HAP-1 (cell line): ENCODE measurements around the gene STAU1.

Experiments used
- DNase-seq, 2 experiments: peaks; one replicate each; pipeline ENCODE4 v3.0.0-alpha.2; 2016 to 2020; ENCODE audit warnings: low spot score in 2 of 2
- H3K27me3 ChIP-seq: fragments of 250-450 bp; sonication (Bioruptor Pico); 2 replicates; pipeline ENCODE4 v1.5.1; 2020; ENCODE audit warnings: low read depth, mild to moderate bottlenecking, moderate library complexity
- H3K36me3 ChIP-seq: fragments of 250-450 bp; sonication (Bioruptor Pico); replicated peaks from 2 replicates; pipeline ENCODE4 v1.5.1; 2020; ENCODE audit warnings: mild to moderate bottlenecking
- H3K4me1 ChIP-seq: fragments of 250-450 bp; sonication (Bioruptor Pico); 2 replicates; pipeline ENCODE4 v1.5.1; 2020; ENCODE audit warnings: mild to moderate bottlenecking
- H3K4me3 ChIP-seq: fragments of 250-450 bp; sonication (Bioruptor Pico); 2 replicates; pipeline ENCODE4 v1.5.1; 2020; ENCODE audit warnings: mild to moderate bottlenecking, moderate library complexity
- H3K9me3 ChIP-seq: fragments of 250-450 bp; sonication (Bioruptor Pico); 2 replicates; pipeline ENCODE4 v1.5.1; 2020; ENCODE audit warnings: mild to moderate bottlenecking, moderate library complexity
- in situ Hi-C: fragments of 300-500 bp; cut with MboI; formaldehyde crosslinking; loops from 3 replicates; pipeline ENCODE4 v1.14.3; 2020; ENCODE audit warnings: low sequenced_read_pairs, inconsistent platforms, mixed read lengths

STAU1 gene

GRCh38 chr20:49166534-49167449 is 21.3 kb downstream of the STAU1 start:
- in situ Hi-C loops: no loop called here
- no peak for DNase-seq

GRCh38 chr20:49165611-49166010 is 22.5 kb downstream of the STAU1 start:
- Histone ChIP-seq H3K4me3 (no peak overlapping the region), H3K36me3 (peaks cover 5% of the 10 kb centered on the region)
- in situ Hi-C loops: no loop called here

More at GRCh38 chr20:49166534-49167449, 21.3 kb downstream of the STAU1 start:
- no peaks in the 10 kb centered on the region for H3K27me3 ChIP-seq
- H3K9me3 ChIP-seq: no peaks in the 10 kb centered on the region
- no peak overlapping the region for H3K4me3 ChIP-seq
- H3K4me1 ChIP-seq: peaks cover 11% of the 10 kb centered on the region; the same call in 1 of the 2 replicates
- H3K36me3 ChIP-seq: peaks cover 7% of the 10 kb centered on the region

GRCh38 chr20:49163696-49164095 is 24.4 kb downstream of the STAU1 start:
- Histone ChIP-seq H3K4me1 (peaks cover 11% of the 10 kb centered on the region; the same call in 1 of the 2 replicates), H3K27me3 (no peaks in the 10 kb centered on the region), H3K4me3 (no peak overlapping the region), H3K36me3 (peaks cover 5% of the 10 kb centered on the region), H3K9me3 (no peaks in the 10 kb centered on the region)
- in situ Hi-C loops: no loop called here
- DNase-seq: no peak

More at GRCh38 chr20:49165611-49166010, 22.5 kb downstream of the STAU1 start:
- Histone ChIP-seq H3K9me3 (no peaks in the 10 kb centered on the region), H3K4me1 (peaks cover 11% of the 10 kb centered on the region; the same call in 1 of the 2 replicates), H3K27me3 (no peaks in the 10 kb centered on the region)
- DNase-seq: no peak

- H3K4me3 ChIP-seq: no peak overlapping the region
Measured at GRCh38 chr20:49161428-49162152, 26.5 kb downstream of the STAU1 start.

DNA sequence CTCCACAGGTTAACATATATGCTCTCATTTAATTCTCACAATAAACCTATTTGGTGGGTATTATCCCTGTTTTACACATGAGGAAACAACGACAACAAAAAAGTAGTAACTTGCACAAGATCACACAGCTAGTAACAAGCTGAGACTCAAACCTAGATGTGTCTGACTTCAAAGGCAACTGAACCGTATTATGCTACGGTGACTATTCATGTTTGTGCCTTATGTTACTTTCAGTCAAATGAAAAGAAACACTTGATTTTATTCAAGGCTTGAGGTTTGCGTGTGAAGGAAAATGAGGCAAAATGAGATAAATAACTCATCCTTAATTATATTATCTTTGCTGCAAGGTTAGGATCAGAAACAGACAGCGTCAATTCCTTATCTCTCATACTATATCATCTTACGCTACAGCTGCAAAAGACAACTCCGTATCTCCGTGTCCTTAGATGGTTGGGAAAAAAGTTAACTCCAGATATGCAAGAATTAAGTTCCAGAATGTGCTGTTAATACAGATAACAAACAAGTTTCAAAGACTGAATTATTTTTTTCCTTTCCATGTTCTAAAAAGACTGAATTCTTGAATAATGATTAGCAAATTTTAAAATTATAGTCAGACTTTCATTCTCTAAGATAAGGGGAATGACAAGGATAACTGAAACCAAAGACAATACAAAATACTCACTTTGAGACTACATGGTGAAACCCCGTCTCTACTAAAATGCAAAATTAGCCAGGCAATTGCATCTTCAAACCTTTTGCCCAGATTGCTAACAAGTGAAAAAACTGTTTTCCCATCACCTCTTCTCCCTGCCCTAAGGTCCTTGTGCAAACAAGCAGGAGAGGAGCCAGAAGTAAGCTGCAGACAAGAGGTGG is 27.8 kb downstream of the STAU1 start:
- H3K36me3 ChIP-seq: peaks cover 5% of the 10 kb centered on the region
- DNase-seq: no peak
- no peak overlapping the region for H3K4me3 ChIP-seq
- H3K27me3 ChIP-seq: no peaks in the 10 kb centered on the region
- in situ Hi-C loops: no loop called here
- no peaks in the 10 kb centered on the region for H3K9me3 ChIP-seq
- H3K4me1 ChIP-seq: no peaks in the 10 kb centered on the region

More at GRCh38 chr20:49161428-49162152, 26.5 kb downstream of the STAU1 start:
- DNase-seq: no peak
- H3K4me1 ChIP-seq: no peaks in the 10 kb centered on the region
- in situ Hi-C loops: no loop called here
- no peaks in the 10 kb centered on the region for H3K27me3 ChIP-seq
- H3K36me3 ChIP-seq: peaks cover 5% of the 10 kb centered on the region
- no peaks in the 10 kb centered on the region for H3K9me3 ChIP-seq

- peaks cover 10% of the 10 kb centered on the region for H3K36me3 ChIP-seq
Measured at GRCh38 chr20:49157146-49157545, 31.0 kb downstream of the STAU1 start.

DNA sequence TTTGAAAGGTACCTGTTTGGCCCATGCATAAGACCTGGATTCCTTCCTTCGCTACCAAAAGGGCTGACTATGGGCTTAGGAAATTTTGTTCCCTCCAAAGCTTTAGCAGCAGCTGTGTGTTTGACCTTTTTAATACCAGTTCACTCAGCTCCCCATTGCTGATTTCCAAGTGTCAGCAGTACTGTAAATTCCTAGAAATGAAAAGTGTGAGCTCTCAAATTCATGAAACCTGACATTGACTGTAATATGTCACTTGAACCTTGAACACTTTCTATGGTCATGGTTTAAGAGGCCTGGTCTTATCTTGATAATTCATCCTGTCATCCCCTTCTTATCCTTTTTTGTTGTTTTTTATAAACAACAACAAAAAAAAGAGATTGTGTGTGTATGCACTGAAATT is 31.7 kb downstream of the STAU1 start:
- Histone ChIP-seq H3K9me3 (no peaks in the 10 kb centered on the region), H3K36me3 (peaks cover 11% of the 10 kb centered on the region), H3K4me3 (no peak overlapping the region), H3K4me1 (no peaks in the 10 kb centered on the region), H3K27me3 (no peaks in the 10 kb centered on the region)
- DNase-seq: no peak
- in situ Hi-C loops: no loop called here

More at GRCh38 chr20:49157146-49157545, 31.0 kb downstream of the STAU1 start:
- no peaks in the 10 kb centered on the region for H3K9me3 ChIP-seq
- DNase-seq: no peak
- in situ Hi-C loops: no loop called here
- no peak overlapping the region for H3K4me3 ChIP-seq
- no peaks in the 10 kb centered on the region for H3K27me3 ChIP-seq
- no peaks in the 10 kb centered on the region for H3K4me1 ChIP-seq

- H3K36me3 ChIP-seq: peaks cover 39% of the 10 kb centered on the region
- no peak for DNase-seq
- in situ Hi-C loops: no loop called here
Measured at GRCh38 chr20:49151436-49151835, 36.7 kb downstream of the STAU1 start.

GRCh38 chr20:49149281-49150045 is 38.7 kb downstream of the STAU1 start:
- peak in 1 of 2 experiments; percentile 13 for DNase-seq
- in situ Hi-C loops: no loop called here
- H3K36me3 ChIP-seq: peaks cover 43% of the 10 kb centered on the region
- H3K4me1 ChIP-seq: no peaks in the 10 kb centered on the region
- no peak overlapping the region for H3K4me3 ChIP-seq
- no peaks in the 10 kb centered on the region for H3K9me3 ChIP-seq
- no peaks in the 10 kb centered on the region for H3K27me3 ChIP-seq

More at GRCh38 chr20:49151436-49151835, 36.7 kb downstream of the STAU1 start:
- Histone ChIP-seq H3K9me3 (no peaks in the 10 kb centered on the region), H3K4me1 (no peaks in the 10 kb centered on the region), H3K4me3 (no peak overlapping the region), H3K27me3 (no peaks in the 10 kb centered on the region)

GRCh38 chr20:49148601-49149000 is 39.5 kb downstream of the STAU1 start:
- no peaks in the 10 kb centered on the region for H3K9me3 ChIP-seq
- in situ Hi-C loops: no loop called here
- DNase-seq: no peak

GRCh38 chr20:49147296-49147695 is 40.8 kb downstream of the STAU1 start:
- Histone ChIP-seq H3K9me3 (no peaks in the 10 kb centered on the region), H3K4me3 (no peak overlapping the region), H3K36me3 (peaks cover 48% of the 10 kb centered on the region), H3K4me1 (no peaks in the 10 kb centered on the region), H3K27me3 (no peaks in the 10 kb centered on the region)
- no peak for DNase-seq
- in situ Hi-C loops: no loop called here

More at GRCh38 chr20:49148601-49149000, 39.5 kb downstream of the STAU1 start:
- Histone ChIP-seq H3K4me3 (no peak overlapping the region), H3K36me3 (peaks cover 52% of the 10 kb centered on the region), H3K27me3 (no peaks in the 10 kb centered on the region), H3K4me1 (no peaks in the 10 kb centered on the region)

DNA sequence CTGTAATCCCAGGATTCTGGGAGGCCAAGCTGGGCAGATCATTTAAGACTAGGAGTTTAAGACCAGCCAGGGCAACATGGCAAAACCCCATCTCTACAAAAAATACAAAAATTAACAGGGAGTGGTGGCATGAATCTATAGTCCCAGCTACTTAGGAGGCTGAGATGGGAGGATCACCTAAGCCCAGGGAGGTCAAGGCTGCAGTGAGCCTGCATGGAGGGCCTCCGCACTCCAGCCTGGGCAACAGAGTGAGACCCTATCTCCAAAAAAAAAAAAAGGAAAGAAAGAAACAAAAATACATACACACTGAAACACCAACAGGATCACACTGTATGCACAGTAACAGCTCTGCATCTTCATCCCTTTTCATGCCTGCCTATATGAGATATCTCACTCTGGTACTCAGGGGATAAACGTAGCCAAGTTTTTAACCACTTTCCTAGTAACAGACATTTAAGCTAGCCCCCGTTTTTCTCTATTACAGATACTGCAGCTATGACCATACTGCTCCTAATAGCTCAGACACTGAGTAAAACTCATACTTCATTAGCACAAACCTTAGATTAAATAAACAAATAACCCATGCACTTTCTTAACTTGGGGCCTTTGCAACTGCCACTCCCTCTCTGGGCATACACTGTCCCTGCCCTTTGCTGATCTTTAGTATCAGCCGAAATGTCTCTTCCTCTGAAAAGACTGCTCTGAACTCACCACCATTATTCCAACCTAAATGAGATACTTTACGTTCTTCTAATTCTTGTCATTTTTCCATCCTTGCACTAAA is 41.5 kb downstream of the STAU1 start:
- Histone ChIP-seq H3K4me1 (no peaks in the 10 kb centered on the region), H3K27me3 (no peaks in the 10 kb centered on the region), H3K9me3 (no peaks in the 10 kb centered on the region), H3K4me3 (no peak overlapping the region), H3K36me3 (peaks cover 43% of the 10 kb centered on the region)
- DNase-seq: no peak
- in situ Hi-C loops: no loop called here
